ENCODE data around the gene TAS2R30. TPM values are rescaled to one million over a fixed set of nuclear protein-coding genes. Genes with fewer than 3 reads are reported as not detected.
"Not testable (repeated sequence)": the region's sequence is repeated elsewhere in the genome, so short reads cannot be mapped to it uniquely, and the experiment has no call there.

Gene TAS2R30
- polyA plus RNA-seq, 4 donors: 0.03 to 0.12 TPM; not detected in 2

GRCh38 chr12:11107719-11108118 lies 26.7 kb downstream of the TAS2R30 start:
- Histone ChIP-seq H3K9me3 (ENCODE audit: control insufficient read depth in 2 of 2, insufficient read depth in 1 of 2, low read depth in 1 of 2, low read length in 1 of 2) (peaks cover 0 to 17% of the 10 kb centered on the region in 2 donors), H3K27ac (ENCODE audit: low read depth in 1 of 3, low read length in 2 of 3) (no peak overlapping the region), H3K27me3 (ENCODE audit: control insufficient read depth in 3 of 3, insufficient read depth in 3 of 3, low read length in 3 of 3) (no peaks in the 10 kb centered on the region), H3K4me3 (ENCODE audit: low read depth in 1 of 3, low read length in 3 of 3) (no peak overlapping the region), H3K36me3 (ENCODE audit: control insufficient read depth in 3 of 3, insufficient read depth in 2 of 3, low read depth in 1 of 3, low read length in 3 of 3) (peaks cover 0 to 13% (median 0%) of the 10 kb centered on the region in 3 donors), H3K4me1 (ENCODE audit: control insufficient read depth in 3 of 3, insufficient read depth in 2 of 3, low read depth in 1 of 3, low read length in 2 of 3) (no peaks in the 10 kb centered on the region)
- FAIRE-seq (no peak), DNase-seq (no peak)
- 90 to 96% (median 92%) methylated on average over 1 of the region's 1 CpG for WGBS, 3 donors

DNA sequence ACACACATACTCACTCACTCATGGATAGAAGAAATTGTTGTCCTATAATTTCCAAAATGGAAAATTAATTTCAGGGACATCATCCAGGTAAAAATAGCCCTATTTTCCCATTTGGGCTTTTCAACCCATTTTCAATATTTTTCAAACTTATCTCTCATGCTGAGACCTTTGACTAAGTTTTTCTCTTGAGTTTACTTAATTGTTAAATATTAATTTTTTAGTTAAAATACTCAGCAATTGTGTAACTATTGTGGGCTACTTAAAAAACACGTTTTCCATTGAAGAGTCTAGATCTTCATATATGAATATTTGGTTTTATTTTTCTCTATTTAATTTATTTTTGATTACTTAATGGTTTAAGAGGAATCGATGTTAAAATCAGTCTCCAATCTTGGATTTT lies 28.2 kb downstream of the TAS2R30 start:
- Histone ChIP-seq H3K36me3 (ENCODE audit: control insufficient read depth in 3 of 3, insufficient read depth in 2 of 3, low read depth in 1 of 3, low read length in 3 of 3) (peaks cover 0 to 13% (median 0%) of the 10 kb centered on the region in 3 donors), H3K9me3 (ENCODE audit: control insufficient read depth in 2 of 2, insufficient read depth in 1 of 2, low read depth in 1 of 2, low read length in 1 of 2) (peaks cover 0 to 17% of the 10 kb centered on the region in 2 donors), H3K4me1 (ENCODE audit: control insufficient read depth in 3 of 3, insufficient read depth in 2 of 3, low read depth in 1 of 3, low read length in 2 of 3) (no peaks in the 10 kb centered on the region), H3K27me3 (ENCODE audit: control insufficient read depth in 3 of 3, insufficient read depth in 3 of 3, low read length in 3 of 3) (no peaks in the 10 kb centered on the region), H3K27ac (ENCODE audit: low read depth in 1 of 3, low read length in 2 of 3) (no peak overlapping the region), H3K4me3 (ENCODE audit: low read depth in 1 of 3, low read length in 3 of 3) (no peak overlapping the region)
- 94 to 98% (median 97%) methylated on average over 2 of the region's 2 CpGs for WGBS, 3 donors
- DNase-seq (no peak), FAIRE-seq (no peak)

GRCh38 chr12:11105546-11105945 lies 28.9 kb downstream of the TAS2R30 start:
- H3K36me3 ChIP-seq (ENCODE audit: control insufficient read depth in 3 of 3, insufficient read depth in 2 of 3, low read depth in 1 of 3, low read length in 3 of 3): peaks cover 0 to 17% (median 0%) of the 10 kb centered on the region in 3 donors
- peaks cover 0 to 17% of the 10 kb centered on the region in 2 donors for H3K9me3 ChIP-seq (ENCODE audit: control insufficient read depth in 2 of 2, insufficient read depth in 1 of 2, low read depth in 1 of 2, low read length in 1 of 2)
- no peak for FAIRE-seq
- H3K27me3 ChIP-seq (ENCODE audit: control insufficient read depth in 3 of 3, insufficient read depth in 3 of 3, low read length in 3 of 3): no peaks in the 10 kb centered on the region
- H3K4me3 ChIP-seq (ENCODE audit: low read depth in 1 of 3, low read length in 3 of 3): no peak overlapping the region
- no peak for DNase-seq
- H3K27ac ChIP-seq (ENCODE audit: low read depth in 1 of 3, low read length in 2 of 3): no peak overlapping the region
- no peaks in the 10 kb centered on the region for H3K4me1 ChIP-seq (ENCODE audit: control insufficient read depth in 3 of 3, insufficient read depth in 2 of 3, low read depth in 1 of 3, low read length in 2 of 3)
- 47 to 71% (median 71%) methylated on average over 2 of the region's 2 CpGs for WGBS, 3 donors

DNA sequence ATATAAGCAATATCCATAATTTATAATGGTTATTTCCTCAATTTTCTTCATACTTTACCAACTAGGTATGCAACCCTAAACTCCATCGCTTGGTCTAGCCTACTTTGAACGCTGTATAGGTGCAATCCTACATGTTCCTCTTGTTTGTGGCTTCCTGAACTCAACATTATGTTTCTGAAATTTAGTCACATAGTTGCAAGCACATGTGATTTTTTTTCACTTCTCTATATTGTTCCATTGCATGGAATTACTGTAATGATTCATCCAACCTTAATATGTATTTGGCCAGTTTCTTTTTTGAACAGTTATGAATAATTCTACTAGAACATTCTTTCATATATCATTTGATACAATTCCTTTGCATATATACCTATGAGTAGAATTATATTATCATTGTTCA lies 39.5 kb downstream of the TAS2R30 start:
- FAIRE-seq; H3K4me3 ChIP-seq (ENCODE audit: low read depth in 1 of 3, low read length in 3 of 3); H3K4me1 ChIP-seq (ENCODE audit: control insufficient read depth in 3 of 3, insufficient read depth in 2 of 3, low read depth in 1 of 3, low read length in 2 of 3); H3K36me3 ChIP-seq (ENCODE audit: control insufficient read depth in 3 of 3, insufficient read depth in 2 of 3, low read depth in 1 of 3, low read length in 3 of 3); H3K27me3 ChIP-seq (ENCODE audit: control insufficient read depth in 3 of 3, insufficient read depth in 3 of 3, low read length in 3 of 3); H3K9me3 ChIP-seq (ENCODE audit: control insufficient read depth in 2 of 2, insufficient read depth in 1 of 2, low read depth in 1 of 2, low read length in 1 of 2); H3K27ac ChIP-seq (ENCODE audit: low read depth in 1 of 3, low read length in 2 of 3); DNase-seq: not testable (repeated sequence)
- WGBS, 3 donors: no CpG with 5 or more reads among the region's 2 CpGs

DNA sequence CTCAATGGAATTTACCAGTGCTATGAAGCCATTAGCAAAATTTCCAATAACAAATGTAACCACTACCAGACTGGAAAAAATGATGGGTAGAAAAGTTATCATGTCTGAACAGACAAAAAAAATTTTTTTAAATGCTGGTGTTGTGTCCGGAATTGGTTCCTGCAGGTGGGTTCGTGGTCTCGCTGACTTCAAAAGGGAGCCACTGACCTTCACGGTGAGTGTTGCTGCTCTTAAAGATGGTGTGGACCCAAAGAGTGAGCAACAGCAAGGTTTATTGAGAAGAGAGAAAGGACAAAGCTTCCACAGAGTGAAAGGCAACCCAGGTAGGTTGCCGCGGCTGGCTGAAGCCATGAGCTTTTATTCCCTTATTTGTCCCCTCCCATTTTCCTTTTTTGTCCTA lies 42.3 kb downstream of the TAS2R30 start, which contains the start of gene TAS2R43:
TSS of gene TAS2R43 (minus strand) at position 186 of the 400 bp plus-strand sequence. CDS start at position 102, 84 bp downstream.
- no peaks in the 10 kb centered on the region for H3K27me3 ChIP-seq (ENCODE audit: control insufficient read depth in 3 of 3, insufficient read depth in 3 of 3, low read length in 3 of 3)
- WGBS, 3 donors: 93 to 100% (median 97%) methylated on average over 3 to 6 of the region's 6 CpGs
- no peak for FAIRE-seq
- DNase-seq: no peak
- no peak within 1 kb of the TSS for H3K27ac ChIP-seq (ENCODE audit: low read depth in 1 of 3, low read length in 2 of 3)
- H3K4me1 ChIP-seq (ENCODE audit: control insufficient read depth in 3 of 3, insufficient read depth in 2 of 3, low read depth in 1 of 3, low read length in 2 of 3): no peaks in the 10 kb centered on the region
- H3K4me3 ChIP-seq (ENCODE audit: low read depth in 1 of 3, low read length in 3 of 3): no peak within 1 kb of the TSS
- peaks cover 0 to 4% (median 0%) of the 10 kb centered on the region in 3 donors for H3K36me3 ChIP-seq (ENCODE audit: control insufficient read depth in 3 of 3, insufficient read depth in 2 of 3, low read depth in 1 of 3, low read length in 3 of 3)
- H3K9me3 ChIP-seq (ENCODE audit: control insufficient read depth in 2 of 2, insufficient read depth in 1 of 2, low read depth in 1 of 2, low read length in 1 of 2): peaks cover 0 to 7% of the 10 kb centered on the region in 2 donors

DNA sequence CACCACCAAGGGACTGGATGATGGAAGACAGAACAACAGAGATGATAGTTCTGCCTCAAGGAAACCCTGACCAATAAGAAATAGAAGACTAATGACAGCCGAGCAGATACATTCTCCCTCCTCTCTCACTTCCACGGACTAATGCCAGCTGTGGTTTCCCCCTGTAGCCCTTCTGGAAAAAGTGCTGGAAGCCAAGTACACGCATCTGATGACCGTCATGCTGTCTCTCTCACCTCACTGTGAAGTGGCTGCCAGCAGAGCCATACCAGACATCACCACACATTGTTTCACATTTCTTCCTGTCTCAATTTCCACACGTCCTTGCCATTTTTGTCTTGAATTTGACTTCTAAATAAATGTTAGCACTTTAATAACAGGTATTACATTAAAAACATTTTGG lies 45.2 kb downstream of the TAS2R30 start:
- DNase-seq: no peak
- no peak overlapping the region for H3K4me3 ChIP-seq (ENCODE audit: low read depth in 1 of 3, low read length in 3 of 3)
- no peaks in the 10 kb centered on the region for H3K4me1 ChIP-seq (ENCODE audit: control insufficient read depth in 3 of 3, insufficient read depth in 2 of 3, low read depth in 1 of 3, low read length in 2 of 3)
- H3K27ac ChIP-seq (ENCODE audit: low read depth in 1 of 3, low read length in 2 of 3): no peak overlapping the region
- 22 to 90% (median 89%) methylated on average over 1 to 5 of the region's 5 CpGs for WGBS, 3 donors
- peaks cover 0 to 7% of the 10 kb centered on the region in 2 donors for H3K9me3 ChIP-seq (ENCODE audit: control insufficient read depth in 2 of 2, insufficient read depth in 1 of 2, low read depth in 1 of 2, low read length in 1 of 2)
- FAIRE-seq: no peak
- H3K27me3 ChIP-seq (ENCODE audit: control insufficient read depth in 3 of 3, insufficient read depth in 3 of 3, low read length in 3 of 3): no peaks in the 10 kb centered on the region
- peaks cover 0 to 4% (median 0%) of the 10 kb centered on the region in 3 donors for H3K36me3 ChIP-seq (ENCODE audit: control insufficient read depth in 3 of 3, insufficient read depth in 2 of 3, low read depth in 1 of 3, low read length in 3 of 3)

- Histone ChIP-seq H3K9me3 (ENCODE audit: control insufficient read depth in 2 of 2, insufficient read depth in 1 of 2, low read depth in 1 of 2, low read length in 1 of 2) (peaks cover 0 to 10% of the 10 kb centered on the region in 2 donors), H3K27ac (ENCODE audit: low read depth in 1 of 3, low read length in 2 of 3) (no peak overlapping the region), H3K4me1 (ENCODE audit: control insufficient read depth in 3 of 3, insufficient read depth in 2 of 3, low read depth in 1 of 3, low read length in 2 of 3) (no peaks in the 10 kb centered on the region), H3K27me3 (ENCODE audit: control insufficient read depth in 3 of 3, insufficient read depth in 3 of 3, low read length in 3 of 3) (no peaks in the 10 kb centered on the region), H3K4me3 (ENCODE audit: low read depth in 1 of 3, low read length in 3 of 3) (no peak overlapping the region), H3K36me3 (ENCODE audit: control insufficient read depth in 3 of 3, insufficient read depth in 2 of 3, low read depth in 1 of 3, low read length in 3 of 3) (peaks cover 0 to 4% (median 0%) of the 10 kb centered on the region in 3 donors)
- WGBS, 3 donors: 70 to 81% methylated on average over 3 of the region's 3 CpGs; no CpG with 5 or more reads in 1 of the 3 donors
- FAIRE-seq (no peak), DNase-seq (no peak)
Measured at GRCh38 chr12:11085419-11085818, 49.0 kb downstream of the TAS2R30 start.
